ENCODE results near the gene ZDHHC12. TPM values are rescaled to one million over a fixed set of nuclear protein-coding genes. Genes with fewer than 3 reads are reported as not detected.

The ZDHHC12 gene
- total and polyA plus RNA-seq, 2 of the 13 experiments (the other 11 are each of a cell fraction or from before 2014, with no cell fraction given) = 25.4 to 28.0 TPM

DNA sequence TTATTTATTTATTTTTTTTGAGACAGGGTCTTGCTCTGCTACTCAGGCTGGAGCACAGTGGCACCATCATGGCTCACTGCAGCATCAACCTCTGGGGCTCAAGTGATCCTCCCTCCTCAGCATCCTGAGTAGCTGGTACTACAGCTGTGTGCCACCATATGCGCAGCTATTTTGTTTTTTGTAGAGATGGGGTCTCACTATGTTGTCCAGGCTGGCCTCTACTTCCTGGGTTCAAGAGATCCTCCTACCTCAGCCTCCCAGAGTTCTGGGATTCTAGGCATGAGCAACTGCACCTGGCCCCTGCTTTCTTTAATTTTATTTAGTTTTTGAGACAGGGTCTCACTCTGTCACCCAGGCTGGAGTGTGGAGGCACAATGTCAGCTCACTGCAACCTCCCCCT lies 19.5 kb upstream of the ZDHHC12 start:
- no peak for ATAC-seq
- CTCF ChIA-PET (ENCODE audit: low intra/inter-chr PET ratio, low total read pairs) = no interaction called here
- intact Hi-C loops (cut with micrococcal nuclease; ENCODE audit: unreplicated experiment) = no loop called here

GRCh38 chr9:128742401-128742800 lies 18.5 kb upstream of the ZDHHC12 start:
- WGBS (ENCODE audit: low lambda C conversion rate) = 80% methylated on average over 17 of the region's 20 CpGs
- DNase-seq (ENCODE audit: low spot score) (no peak), ATAC-seq (peak; percentile 49), FAIRE-seq (no peak)
- H3K27ac ChIP-seq (ENCODE audit: extremely low read length, insufficient read depth, low read length) = no peak overlapping the region
- H3K9ac ChIP-seq (ENCODE audit: insufficient read depth, low read depth, low read length) = no peak overlapping the region
- BruUV-seq (replicated peaks) = no TSS peak
- no peaks in the 10 kb centered on the region for H3K4me1 ChIP-seq (ENCODE audit: insufficient read depth, low read length)
- intact Hi-C loops (cut with micrococcal nuclease; ENCODE audit: unreplicated experiment) = no loop called here
- H3K4me2 ChIP-seq (ENCODE audit: low read depth, low read length) = no peak overlapping the region
- no peak overlapping the region for H2AFZ ChIP-seq (ENCODE audit: low read length)
- peaks cover 0 to 2% of the 10 kb centered on the region in 2 experiments; a peak in 1 of 5 replicates for H3K36me3 ChIP-seq (replicated peaks in 1 of 2; ENCODE audit: control insufficient read depth in 1 of 2, insufficient read depth in 2 of 2, low read length in 2 of 2)
- no peaks in the 10 kb centered on the region for H3K27me3 ChIP-seq (ENCODE audit: control insufficient read depth in 1 of 2, insufficient read depth in 2 of 2, low read length in 2 of 2)
- ChIA-PET POLR2A (no interaction called here), CTCF (ENCODE audit: low intra/inter-chr PET ratio, low total read pairs) (no interaction called here)
- H3K4me3 ChIP-seq (replicated peaks in 1 of 3; ENCODE audit: insufficient read depth in 1 of 3, low read depth in 2 of 3, low read length in 3 of 3) = no peak overlapping the region
- in situ Hi-C loops (cut with HindIII; ENCODE audit: extremely low pct_ligation_motif_present, low pct_unique_long_range_greater_than_20kb) = no loop called here
- no peaks in the 10 kb centered on the region for H3K79me2 ChIP-seq (ENCODE audit: insufficient read depth, low read length)
- H3K9me3 ChIP-seq (ENCODE audit: low read length) = no peaks in the 10 kb centered on the region
- H4K20me1 ChIP-seq (ENCODE audit: insufficient read depth, low read length) = no peaks in the 10 kb centered on the region
- TF ChIP-seq ZFP90 (CRISPR knock-in tag; IDR thresholded peaks at IDR 0.05; ENCODE audit: borderline replicate concordance) = no peak
- TF ChIP-seq, protein P1, sequence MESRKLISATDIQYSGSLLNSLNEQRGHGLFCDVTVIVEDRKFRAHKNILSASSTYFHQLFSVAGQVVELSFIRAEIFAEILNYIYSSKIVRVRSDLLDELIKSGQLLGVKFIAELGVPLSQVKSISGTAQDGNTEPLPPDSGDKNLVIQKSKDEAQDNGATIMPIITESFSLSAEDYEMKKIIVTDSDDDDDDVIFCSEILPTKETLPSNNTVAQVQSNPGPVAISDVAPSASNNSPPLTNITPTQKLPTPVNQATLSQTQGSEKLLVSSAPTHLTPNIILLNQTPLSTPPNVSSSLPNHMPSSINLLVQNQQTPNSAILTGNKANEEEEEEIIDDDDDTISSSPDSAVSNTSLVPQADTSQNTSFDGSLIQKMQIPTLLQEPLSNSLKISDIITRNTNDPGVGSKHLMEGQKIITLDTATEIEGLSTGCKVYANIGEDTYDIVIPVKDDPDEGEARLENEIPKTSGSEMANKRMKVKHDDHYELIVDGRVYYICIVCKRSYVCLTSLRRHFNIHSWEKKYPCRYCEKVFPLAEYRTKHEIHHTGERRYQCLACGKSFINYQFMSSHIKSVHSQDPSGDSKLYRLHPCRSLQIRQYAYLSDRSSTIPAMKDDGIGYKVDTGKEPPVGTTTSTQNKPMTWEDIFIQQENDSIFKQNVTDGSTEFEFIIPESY (CRISPR knock-in tag; IDR thresholded peaks at IDR 0.05) = 0 out of 2 replicates have a peak, but pooled peaks have one; percentile 47
- no peak for TF ChIP-seq SCMH1 (CRISPR knock-in tag; IDR thresholded peaks at IDR 0.05; ENCODE audit: borderline replicate concordance)
- TF ChIP-seq ZNF326 (CRISPR knock-in tag; IDR thresholded peaks at IDR 0.05; ENCODE audit: borderline replicate concordance) = no peak
- no peak for TF ChIP-seq PRDM15 (CRISPR knock-in tag; IDR thresholded peaks at IDR 0.05)
- peak; percentile 82 for TF ChIP-seq AGO2 (optimal IDR thresholded peaks at IDR 0.05; ENCODE audit: low read depth, low read length)

More for the DNA sequence above, 19.5 kb upstream of the ZDHHC12 start:
- H4K20me1 ChIP-seq (ENCODE audit: insufficient read depth, low read length) = no peaks in the 10 kb centered on the region
- BruUV-seq (replicated peaks) = no TSS peak
- H3K9ac ChIP-seq (ENCODE audit: insufficient read depth, low read depth, low read length) = no peak overlapping the region
- no peak for DNase-seq (ENCODE audit: low spot score)
- H2AFZ ChIP-seq (ENCODE audit: low read length) = no peak overlapping the region
- H3K4me1 ChIP-seq (ENCODE audit: insufficient read depth, low read length) = no peaks in the 10 kb centered on the region
- H3K79me2 ChIP-seq (ENCODE audit: insufficient read depth, low read length) = no peaks in the 10 kb centered on the region
- POLR2A ChIA-PET = no interaction called here
- H3K9me3 ChIP-seq (ENCODE audit: low read length) = no peaks in the 10 kb centered on the region
- no peak overlapping the region for H3K4me3 ChIP-seq (replicated peaks in 1 of 3; ENCODE audit: insufficient read depth in 1 of 3, low read depth in 2 of 3, low read length in 3 of 3)
- H3K27me3 ChIP-seq (ENCODE audit: control insufficient read depth in 1 of 2, insufficient read depth in 2 of 2, low read length in 2 of 2) = no peaks in the 10 kb centered on the region
- H3K27ac ChIP-seq (ENCODE audit: extremely low read length, insufficient read depth, low read length) = no peak overlapping the region
- WGBS (ENCODE audit: low lambda C conversion rate) = 79% methylated on average over 1 of the region's 1 CpG
- peaks cover 0 to 2% of the 10 kb centered on the region in 2 experiments; a peak in 1 of 5 replicates for H3K36me3 ChIP-seq (replicated peaks in 1 of 2; ENCODE audit: control insufficient read depth in 1 of 2, insufficient read depth in 2 of 2, low read length in 2 of 2)
- no peak overlapping the region for H3K4me2 ChIP-seq (ENCODE audit: low read depth, low read length)
- TF ChIP-seq, protein P2, sequence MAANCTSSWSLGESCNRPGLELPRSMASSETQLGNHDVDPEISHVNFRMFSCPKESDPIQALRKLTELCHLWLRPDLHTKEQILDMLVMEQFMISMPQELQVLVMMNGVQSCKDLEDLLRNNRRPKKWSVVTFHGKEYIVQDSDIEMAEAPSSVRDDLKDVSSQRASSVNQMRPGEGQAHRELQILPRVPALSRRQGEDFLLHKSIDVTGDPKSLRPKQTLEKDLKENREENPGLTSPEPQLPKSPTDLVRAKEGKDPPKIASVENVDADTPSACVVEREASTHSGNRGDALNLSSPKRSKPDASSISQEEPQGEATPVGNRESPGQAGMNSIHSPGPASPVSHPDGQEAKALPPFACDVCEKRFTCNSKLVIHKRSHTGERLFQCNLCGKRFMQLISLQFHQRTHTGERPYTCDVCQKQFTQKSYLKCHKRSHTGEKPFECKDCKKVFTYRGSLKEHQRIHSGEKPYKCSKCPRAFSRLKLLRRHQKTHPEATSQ (CRISPR knock-in tag; IDR thresholded peaks at IDR 0.05; ENCODE audit: borderline replicate concordance) = no peak
- TF ChIP-seq ZNF121 (CRISPR knock-in tag; IDR thresholded peaks at IDR 0.05) = peak; percentile 36; the same call in 1 of the 2 replicates
- no peak for FAIRE-seq
- in situ Hi-C loops (cut with HindIII; ENCODE audit: extremely low pct_ligation_motif_present, low pct_unique_long_range_greater_than_20kb) = no loop called here

Data from HepG2 (cell line).